Stimulated activated CD4-positive, alpha-beta T cell treated with anti-CD3 and anti-CD28 coated beads, Interleukin-2, amount 100 ng/mL, for 4 hours (primary cell): ENCODE measurements around the gene AMOTL2.

Source experiments
- DNase-seq: peaks from one replicate; pipeline ENCODE4 v3.0.0-alpha.2; 2020; ENCODE audit warnings: low read depth

The AMOTL2 gene

DNA sequence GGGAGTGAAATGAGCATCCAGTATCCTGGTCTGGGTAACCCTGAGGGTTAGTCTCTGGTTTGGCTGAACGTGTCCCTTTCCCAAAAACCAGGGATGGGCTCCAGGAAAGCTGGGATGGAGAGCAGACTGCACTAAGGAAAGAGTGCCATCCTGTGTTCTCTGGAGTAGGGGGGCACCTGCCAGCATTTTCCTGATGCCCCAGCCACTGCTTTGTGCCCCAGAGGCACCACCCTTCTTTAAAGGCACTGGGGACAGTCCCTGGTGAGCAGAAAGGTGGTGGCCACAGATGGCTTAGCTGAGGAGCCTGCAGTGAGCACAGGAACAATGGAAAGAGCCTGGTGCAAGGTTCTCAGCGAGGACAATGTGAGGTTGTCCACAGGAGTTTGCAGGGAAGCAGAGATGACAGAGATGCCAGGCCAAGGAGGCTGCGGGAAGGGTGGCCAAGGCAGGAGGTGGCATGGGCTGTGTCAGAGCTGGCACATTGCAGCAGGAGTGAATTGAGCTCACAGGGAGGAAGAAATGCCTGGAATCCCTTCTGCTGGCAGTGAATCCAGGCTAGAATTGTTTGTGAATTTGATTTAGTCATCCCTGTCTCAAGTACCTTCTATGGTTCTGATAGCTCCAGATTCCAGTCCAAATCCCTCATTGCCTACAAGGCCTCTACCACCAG is 39.9 kb downstream of the AMOTL2 start:
- DNase-seq = no peak

DNA sequence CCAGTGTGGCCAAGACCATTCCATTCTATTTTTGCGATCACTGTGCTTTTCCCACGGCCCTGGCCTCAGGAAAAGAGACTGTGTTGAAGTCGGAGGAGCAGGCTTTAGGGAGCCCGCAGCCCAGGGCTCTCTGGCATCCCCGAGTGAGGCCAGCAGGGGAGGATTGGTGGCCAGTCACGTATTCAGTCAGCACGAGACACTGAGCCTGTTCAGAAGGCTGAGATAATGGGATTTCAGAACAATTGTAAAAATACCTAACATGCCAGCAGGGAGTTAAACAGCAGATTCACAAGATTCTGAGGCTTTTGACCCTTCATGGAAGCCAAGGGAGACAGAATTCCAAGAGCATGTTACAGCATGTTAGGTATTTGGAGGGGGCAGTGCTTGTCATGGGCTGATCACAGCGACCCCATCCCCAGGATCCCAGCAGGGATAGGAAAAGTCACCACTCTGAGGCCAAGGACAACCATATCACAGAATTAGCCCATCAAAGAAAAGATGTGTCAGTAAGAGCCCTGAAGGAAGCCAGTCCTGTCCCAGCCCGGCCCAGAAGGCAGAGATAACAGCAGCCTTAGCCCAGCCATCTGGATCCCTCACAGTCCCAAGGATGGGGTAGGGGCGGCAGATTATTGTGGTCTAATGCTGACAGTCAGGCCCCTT is 40.6 kb downstream of the AMOTL2 start:
- DNase-seq = no peak

DNA sequence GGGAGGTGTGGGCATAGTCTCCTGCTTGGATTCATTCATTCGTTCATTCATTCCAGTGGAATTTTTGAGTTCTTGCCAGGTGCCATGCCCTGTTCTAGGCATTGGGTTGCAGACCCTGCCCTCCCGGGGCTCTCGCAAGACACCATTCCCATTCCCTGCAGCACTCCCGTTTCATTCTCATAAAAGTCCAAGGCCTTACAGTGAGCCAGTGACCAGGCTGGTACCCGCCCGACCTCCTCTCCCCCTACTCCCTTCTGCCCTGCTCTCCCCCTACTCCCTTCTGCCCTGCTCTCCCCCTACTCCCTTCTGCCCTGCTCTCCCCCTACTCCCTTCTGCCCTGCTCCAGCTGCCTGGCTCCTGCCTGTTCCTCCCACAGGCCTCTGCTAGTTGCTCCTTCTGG is 41.9 kb downstream of the AMOTL2 start:
- DNase-seq = no peak

DNA sequence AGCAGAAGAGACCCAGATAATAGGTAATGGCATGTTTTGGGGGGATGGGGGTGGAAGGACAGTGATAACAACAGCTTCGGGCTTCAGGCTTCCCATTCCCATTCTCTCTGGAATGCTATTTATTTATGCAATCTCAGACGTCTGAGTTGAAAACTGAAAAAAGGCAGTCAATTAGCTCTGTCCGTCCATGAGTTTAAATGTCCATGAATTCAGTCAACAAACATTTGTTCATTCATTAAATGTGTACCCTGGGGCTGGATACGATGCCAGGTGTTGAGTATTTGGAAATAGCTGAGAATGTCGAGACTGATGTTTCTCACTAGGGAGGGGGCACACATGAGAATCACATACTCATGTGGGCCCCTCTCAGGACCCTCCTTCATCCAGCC is 42.4 kb downstream of the AMOTL2 start:
- no peak for DNase-seq

DNA sequence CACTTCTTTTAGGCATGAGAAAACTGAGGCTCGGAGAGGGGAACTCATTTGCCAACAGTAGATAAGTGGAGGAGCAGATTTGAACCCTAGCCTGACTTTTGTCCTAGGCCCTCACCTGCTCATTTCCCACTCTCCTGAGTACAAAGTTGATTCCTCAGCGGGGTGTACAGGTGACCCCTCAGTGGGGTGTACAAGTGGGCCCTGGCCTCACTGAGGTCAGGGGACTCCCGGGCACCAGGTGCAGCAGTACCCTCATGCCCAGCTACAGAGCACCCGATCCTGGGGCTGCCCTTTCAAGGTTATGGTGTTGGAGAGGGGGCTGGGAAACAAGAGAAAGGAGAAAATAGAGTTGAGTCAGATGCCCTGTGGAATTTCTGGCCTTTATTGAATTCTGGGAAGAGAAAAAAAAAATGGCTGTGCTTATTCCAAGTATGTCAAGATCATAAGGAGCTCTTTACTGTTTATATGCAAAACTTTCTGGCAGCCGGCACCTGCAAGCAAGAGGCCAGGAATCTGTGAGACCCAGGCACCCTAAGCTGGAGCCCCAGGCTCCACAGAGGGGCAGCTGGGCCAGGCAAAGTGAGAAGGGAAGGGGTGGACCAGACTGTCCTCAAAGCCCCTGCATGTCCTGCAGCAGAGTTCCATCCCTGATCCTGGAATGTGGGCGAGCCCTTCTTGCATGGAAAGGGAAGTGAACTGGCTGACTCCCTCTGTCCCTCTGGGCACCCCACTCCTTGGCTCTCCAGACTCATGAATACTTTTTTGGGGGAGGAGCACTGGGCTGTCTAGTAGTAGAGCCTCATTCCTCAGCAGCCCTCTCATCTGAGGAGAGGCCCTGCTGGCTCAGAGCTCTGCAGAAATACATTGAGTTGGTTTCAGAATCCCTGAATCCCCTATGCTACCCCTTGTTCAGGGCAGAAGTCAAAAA is 43.1 kb downstream of the AMOTL2 start:
- DNase-seq = no peak

DNA sequence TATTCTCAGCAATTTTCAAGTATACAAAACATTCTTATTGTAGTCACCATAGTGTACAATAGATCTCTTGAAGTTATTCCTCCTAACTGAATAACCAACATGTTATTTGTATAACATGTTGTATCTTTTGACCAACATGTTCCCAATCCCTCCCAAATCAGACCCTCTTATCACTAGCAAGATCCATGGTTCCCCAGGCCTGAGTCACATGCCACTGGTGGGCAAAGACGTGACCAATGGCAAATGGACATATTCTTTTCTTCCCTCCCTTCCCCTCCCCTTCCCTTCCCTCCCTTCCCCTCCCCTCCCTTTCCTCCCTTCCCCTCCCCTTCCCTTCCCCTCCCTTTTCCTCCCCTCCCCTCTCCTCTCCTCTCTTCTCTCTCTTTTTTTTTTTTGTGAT is 45.4 kb downstream of the AMOTL2 start:
- DNase-seq = no peak

DNA sequence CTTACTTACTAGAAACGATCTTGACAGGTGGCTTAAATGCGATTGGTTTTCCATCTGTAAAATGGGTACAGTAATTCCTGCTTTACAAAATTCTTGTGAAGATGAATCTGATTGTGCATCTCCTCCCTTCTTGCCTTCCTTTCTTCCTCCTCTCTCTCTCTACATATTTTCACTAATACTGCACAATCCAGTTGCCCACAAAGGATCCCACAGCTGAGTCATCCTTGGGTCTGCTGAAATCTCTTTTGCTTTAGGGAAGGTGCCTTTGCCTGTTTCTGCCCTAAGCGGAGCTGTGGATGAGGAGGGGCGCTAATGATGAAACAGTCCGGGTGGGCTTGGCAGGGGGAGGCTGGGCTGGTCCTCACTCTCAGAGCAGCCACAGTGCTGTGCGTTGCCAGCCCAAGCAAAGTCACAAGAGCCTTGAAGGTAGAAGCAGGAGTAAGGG is 46.1 kb downstream of the AMOTL2 start:
- DNase-seq = no peak

DNA sequence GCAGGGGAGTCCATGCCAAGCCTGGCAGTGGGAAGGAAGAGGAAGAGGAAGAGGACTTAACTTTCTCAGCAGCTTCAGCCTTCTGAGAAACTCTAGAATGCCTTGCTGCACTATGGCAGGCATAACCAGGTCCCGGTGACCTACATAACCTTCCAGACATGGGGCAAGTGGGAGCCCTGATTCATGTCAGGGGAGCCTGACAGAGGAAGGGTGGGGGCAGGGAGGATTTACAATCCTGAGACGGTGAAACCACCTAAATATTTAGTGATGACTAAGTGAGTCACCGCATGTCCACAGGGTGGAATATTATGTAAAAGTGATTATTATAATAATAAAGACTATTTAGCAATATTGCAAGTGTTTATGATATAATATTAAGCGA is 46.7 kb downstream of the AMOTL2 start:
- DNase-seq = no peak

DNA sequence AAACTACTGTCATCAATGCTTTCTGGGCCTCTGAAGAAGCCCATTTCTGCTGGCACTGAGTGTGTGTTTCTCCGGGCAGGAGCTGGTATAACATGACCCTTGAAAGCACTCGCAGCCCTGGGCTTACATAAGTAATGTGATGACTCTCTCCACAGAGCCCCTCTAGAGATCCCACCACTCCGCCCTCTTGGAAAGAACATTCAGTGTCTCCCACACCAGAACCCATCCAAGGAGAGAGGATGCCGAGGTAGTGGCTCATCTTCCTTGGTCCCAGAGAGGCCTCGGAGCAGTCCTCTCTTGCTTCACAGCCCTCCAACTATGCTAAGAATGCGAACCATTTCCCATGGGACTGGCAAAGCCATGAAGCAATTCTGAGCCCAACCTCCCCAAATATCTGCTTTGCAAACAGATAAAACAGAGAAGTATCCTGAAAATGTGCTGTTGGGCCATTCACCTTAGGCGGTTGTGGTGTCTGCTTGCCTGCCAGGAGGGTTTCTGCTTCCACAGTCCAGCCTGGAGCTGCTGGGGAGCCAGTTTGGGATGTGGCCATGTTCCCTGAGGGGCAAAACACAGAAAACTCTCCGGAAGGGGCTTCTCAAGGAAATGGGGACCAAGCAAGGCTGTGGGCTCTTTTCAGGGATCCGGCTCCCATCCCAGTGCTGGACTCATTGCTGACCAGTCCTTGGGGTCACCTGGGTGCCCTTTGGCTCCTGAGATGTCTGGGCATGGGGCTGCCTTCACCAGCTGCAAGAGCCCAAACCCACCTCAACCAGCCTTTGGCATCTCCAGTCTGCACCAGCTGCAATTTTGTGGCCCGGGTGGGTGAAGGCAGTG is 47.3 kb downstream of the AMOTL2 start:
- no peak for DNase-seq

DNA sequence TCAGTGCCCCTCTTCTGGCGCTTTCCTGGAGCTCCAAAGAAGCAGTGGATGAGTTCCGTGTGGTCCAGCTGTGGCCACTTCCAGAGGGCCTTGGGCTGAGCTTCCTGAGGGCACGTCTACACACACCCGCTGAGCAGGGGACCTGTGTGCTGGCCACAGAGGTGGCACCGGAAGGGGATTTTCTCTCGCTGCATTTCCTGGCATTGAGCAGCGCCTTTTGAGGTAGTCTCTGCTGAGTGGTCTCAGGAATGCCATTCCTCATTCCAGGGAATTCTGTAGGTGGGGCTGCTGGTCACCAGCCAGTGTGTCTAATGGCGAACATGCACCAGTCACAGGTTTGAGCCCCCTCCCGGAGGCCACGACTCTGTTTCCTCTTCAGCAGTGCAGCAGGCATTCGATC is 48.1 kb downstream of the AMOTL2 start:
- no peak for DNase-seq

DNA sequence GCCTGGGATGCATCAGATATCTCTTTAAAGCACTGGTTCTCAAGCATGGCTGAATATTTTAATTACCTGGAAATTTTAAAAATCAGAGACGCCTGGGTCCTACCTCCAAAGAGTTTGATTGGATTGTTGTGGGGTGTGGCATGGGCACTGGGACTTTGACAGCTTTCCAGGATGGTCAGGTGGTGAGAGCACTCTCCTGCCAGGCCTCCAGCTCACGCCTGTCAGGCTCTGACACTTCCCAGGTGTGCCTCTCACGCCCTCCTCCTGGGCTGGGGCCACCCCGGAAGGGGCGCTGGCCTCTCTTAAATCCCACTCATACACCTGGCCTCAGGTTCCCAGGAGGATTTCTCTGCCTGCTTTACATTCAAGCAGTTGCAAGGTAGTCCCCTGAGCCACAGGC is 48.5 kb downstream of the AMOTL2 start:
- DNase-seq = no peak

DNA sequence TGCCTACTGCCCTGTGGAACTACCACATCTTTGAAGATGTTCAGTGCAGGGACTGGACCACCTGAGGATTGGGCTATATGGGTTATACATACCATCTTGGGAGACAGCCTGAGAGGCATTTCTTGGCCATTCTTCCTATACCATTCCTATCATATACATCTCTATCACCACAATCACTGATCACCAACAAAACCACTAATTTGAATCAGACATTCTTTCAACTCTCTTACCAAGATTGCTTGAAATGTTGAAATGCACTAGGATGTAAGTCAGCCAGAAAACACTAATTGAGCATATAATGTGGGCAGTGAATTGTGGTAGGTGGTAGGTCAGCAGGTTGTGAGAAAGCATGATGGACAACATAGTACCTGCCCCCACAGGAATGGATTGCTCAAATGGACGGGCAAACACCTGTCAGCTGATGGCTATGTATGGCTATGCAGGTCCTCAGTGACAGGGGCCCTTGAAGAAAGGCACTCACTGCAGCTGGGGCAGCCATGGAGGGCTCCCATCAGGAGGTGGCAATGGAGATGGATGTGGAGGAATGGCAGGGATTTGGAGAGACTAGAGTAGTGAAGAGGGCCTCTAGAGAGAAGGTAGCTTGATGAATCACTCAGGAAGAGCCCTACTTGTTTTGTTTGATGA is 49.1 kb downstream of the AMOTL2 start:
- no peak for DNase-seq

DNA sequence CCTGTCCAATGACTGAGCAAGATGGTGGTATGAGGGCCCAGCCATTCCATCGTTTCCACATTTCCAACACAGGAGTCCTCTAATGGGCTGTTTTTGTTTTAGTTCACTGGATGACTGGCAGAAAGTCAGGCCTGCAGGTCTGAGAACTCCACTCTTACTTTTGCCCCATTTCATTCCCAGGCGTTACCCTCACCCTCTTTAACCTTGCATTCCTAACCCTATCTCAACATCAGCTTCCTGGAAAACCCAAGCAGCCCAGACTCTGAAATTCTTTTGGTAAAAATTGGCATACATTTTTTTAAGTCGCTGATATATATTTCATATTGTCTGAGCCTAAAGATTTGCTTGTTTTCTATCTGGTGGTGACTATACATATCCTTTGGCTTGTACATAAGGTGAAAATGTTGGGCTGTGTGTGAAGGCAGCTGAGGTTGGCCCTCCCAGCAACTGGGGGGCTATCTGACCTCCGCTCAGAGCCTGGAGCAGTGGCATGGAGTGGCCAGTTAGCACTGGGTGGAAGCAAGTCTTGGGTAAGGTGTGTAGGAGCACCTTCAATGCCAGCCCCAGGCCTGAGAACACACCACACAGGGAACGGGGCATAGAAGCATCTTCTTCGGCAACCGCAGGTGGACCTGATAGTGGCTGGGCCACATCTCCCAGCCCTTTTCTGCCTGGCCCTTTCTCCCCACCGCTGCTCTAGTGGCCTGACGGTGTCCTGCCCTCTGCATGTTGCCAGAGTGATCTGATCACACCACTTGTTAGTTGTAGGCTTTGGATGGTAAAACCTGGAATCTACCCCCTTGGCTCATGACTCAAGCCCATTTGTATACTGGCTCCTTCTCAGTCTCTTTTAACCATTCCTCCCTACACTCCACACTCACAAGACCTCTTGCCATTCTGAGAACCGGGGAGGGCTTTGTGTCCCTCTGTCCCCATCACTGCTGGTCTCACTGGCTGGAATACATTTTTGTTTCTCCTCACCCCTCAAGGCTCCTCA is 50.0 kb downstream of the AMOTL2 start:
- no peak for DNase-seq

DNA sequence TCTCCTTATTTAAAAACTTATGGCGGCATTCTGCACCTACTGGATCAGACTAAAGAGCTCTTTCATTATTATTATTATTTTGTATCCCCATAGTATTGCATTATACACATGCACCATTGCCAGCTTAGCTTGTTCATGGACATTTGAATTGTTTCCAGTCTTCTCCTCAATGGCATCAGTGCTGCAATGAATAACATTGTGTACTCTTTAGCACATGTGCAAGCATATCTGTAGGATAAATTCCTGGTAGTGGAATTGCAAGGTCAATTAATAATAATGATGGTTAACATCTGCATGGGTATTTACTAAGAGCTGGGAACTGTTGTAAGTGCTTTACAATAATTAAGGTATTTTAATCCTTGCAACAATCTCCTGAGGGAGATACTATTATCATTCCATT is 52.0 kb downstream of the AMOTL2 start:
- no peak for DNase-seq

DNA sequence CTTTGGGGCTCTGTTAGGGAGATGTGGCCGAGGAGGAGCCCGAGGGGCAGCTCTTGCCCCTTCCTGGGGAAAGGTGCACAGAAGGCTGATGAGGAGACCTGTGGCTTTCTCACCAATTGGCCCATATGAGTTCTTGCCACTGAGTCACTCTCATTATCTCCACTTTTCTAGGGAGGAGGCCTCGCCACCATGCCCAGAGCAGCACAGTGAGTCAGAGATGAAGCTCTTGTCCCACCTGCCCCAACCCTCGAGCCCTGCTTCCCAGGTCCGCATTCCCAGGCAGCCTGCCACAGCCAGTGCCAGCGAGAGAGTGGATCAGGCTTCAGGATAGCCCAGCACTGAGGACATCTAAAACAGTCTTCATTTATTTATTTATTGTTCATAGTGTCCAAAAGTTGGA is 53.5 kb downstream of the AMOTL2 start:
- no peak for DNase-seq

DNA sequence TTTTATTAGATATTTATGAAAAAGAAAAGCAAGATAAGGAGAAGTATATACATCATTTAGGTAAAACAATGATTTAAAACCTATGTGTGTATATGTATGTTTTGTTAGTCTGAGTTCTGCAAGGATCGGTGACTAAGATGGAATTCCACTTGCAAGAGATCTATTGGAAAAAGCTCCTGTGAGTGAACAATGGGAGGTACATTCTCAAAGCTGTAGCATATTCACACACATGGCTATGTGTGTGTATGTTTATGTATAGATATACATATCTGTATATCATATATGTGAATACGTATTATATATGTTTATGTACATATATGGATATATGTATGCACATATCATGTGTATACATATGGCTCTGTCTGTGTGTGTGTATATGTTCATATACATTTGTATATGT is 54.3 kb downstream of the AMOTL2 start:
- DNase-seq = no peak

DNA sequence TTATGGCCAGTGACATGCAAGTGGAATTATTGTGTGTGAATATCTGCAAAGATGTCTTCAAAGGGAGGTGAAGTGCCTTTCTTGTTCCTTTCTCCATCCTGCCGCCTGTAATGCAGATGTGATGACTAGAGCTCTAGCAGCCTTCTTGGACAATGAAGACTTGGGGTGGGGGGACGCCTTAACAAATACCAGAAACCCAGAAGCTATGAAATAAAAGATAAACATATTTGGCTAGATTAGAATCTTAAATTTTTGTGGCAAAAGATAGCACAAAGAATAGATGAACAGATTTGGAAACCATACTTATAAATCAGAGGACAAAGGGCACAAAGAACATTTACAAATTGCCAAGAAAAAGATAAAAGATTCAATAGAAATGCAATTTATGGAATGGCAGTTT is 56.1 kb downstream of the AMOTL2 start:
- DNase-seq = no peak

DNA sequence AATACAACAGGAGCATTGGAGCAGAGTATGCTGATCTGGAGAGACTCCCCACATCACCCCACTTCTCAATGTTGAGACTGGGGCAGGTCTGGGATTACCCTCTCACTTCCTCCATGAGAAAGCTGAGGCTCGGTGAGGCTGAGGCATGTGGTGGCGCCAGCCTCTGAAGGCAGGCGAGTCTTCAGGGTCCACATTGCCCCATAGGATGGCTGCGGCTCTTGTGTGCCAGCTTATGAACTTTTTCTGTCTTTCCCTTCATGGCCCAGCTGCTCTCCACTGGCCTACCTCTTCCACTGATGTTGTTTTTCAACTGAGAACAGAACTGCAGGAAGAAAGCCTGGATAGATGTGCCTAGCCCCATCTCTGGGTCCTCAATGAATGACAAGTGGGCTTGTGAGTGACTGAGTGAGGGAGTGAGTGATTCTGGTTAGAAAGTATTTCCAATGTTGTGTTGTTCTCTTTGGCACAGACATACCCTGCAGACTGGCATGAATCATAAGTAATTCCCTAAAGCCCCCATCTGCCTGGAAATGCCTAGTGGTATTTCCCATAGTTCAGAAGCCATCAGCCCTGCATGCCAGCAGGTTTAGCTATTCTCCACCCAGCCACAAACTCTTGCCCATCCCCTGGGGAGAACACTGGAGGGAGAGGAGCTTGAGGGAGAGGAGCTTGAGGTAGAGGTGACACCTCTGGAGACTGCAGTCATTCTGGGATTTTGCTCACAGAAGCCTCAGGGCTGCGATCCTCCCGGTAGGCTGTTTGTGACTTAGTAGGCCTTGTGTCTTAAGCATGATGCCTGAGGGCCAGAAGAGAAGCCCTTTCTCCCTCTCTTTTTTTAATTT is 56.9 kb downstream of the AMOTL2 start:
- no peak for DNase-seq
